Loucy (cell line): ENCODE data around the gene PLIN3.
"Not testable (repeated sequence)": the region's sequence is repeated elsewhere in the genome, so short reads cannot be mapped to it uniquely, and the experiment has no call there.

ENCODE experiments used
- H2AFZ ChIP-seq: fragments of 200-600 bp; sonication (generic); 2 replicates; pipeline ENCODE4 v1.6.0; 2016; ENCODE audit warnings: antibody characterized with exemption, mild to moderate bottlenecking, low read length, moderate library complexity
- H3F3A ChIP-seq: fragments of 200-600 bp; 2 replicates; pipeline ENCODE4 v1.6.0; 2016; ENCODE audit warnings: antibody characterized with exemption, low read depth, mild to moderate bottlenecking
- H3K27me3 ChIP-seq: fragments of 200-600 bp; sonication (generic); 2 replicates; pipeline ENCODE4 v1.6.1; 2014; ENCODE audit warnings: low read length, mild to moderate bottlenecking; ENCODE audit not compliant: insufficient read depth, poor library complexity, severe bottlenecking
- H3K36me3 ChIP-seq: fragments of 200-600 bp; sonication (generic); 2 replicates; pipeline ENCODE4 v1.6.1; 2016; ENCODE audit warnings: low read length; ENCODE audit not compliant: insufficient read depth
- H3K4me1 ChIP-seq: fragments of 200-600 bp; sonication (generic); 2 replicates; pipeline ENCODE4 v1.5.1; 2014; ENCODE audit warnings: low read length, mild to moderate bottlenecking; ENCODE audit not compliant: insufficient read depth, poor library complexity, severe bottlenecking
- H3K4me2 ChIP-seq: fragments of 200-600 bp; sonication (generic); 2 replicates; pipeline ENCODE4 v1.6.0; 2014; ENCODE audit warnings: antibody characterized with exemption, low read length, low read depth, mild to moderate bottlenecking; ENCODE audit not compliant: poor library complexity, severe bottlenecking
- H3K4me3 ChIP-seq: fragments of 200-600 bp; sonication (generic); 2 replicates; pipeline ENCODE4 v1.5.1; 2014; ENCODE audit warnings: low read length, mild to moderate bottlenecking, mixed read lengths; ENCODE audit not compliant: poor library complexity, severe bottlenecking
- H3K79me2 ChIP-seq: fragments of 200-600 bp; sonication (generic); 2 replicates; pipeline ENCODE4 v1.6.1; 2014; ENCODE audit warnings: low read length; ENCODE audit not compliant: insufficient read depth
- H3K9ac ChIP-seq: fragments of 200-600 bp; sonication (generic); 2 replicates; pipeline ENCODE4 v1.6.0; 2014; ENCODE audit warnings: mild to moderate bottlenecking, low read depth, low read length, moderate library complexity; ENCODE audit not compliant: poor library complexity, severe bottlenecking
- H3K9me2 ChIP-seq: fragments of 200-600 bp; sonication (generic); replicated peaks from 2 replicates; pipeline ENCODE4 v1.6.1; 2016; ENCODE audit warnings: low read depth, low read length, mixed read lengths
- H3K9me3 ChIP-seq: fragments of 200-600 bp; sonication (generic); 2 replicates; pipeline ENCODE4 v1.6.1; 2014; ENCODE audit warnings: mild to moderate bottlenecking, antibody characterized with exemption, low read length, low read depth; ENCODE audit not compliant: insufficient read depth
- H4K20me1 ChIP-seq: fragments of 200-600 bp; sonication (generic); 2 replicates; pipeline ENCODE4 v1.6.0; 2014; ENCODE audit warnings: antibody characterized with exemption, low read length, mild to moderate bottlenecking; ENCODE audit not compliant: insufficient read depth, poor library complexity, severe bottlenecking
- EZH2phosphoT487 ChIP-seq: fragments of 200-600 bp; IDR thresholded peaks from 2 replicates; pipeline ENCODE4 v1.6.1; 2018; ENCODE audit warnings: antibody characterized with exemption, mild to moderate bottlenecking, moderate library complexity, borderline replicate concordance
- TF ChIP-seq, protein P1 (sequence below): fragments of 200-600 bp; sonication (generic); conservative IDR thresholded peaks from 2 replicates; pipeline ENCODE4 v1.5.1; 2014; ENCODE audit warnings: mild to moderate bottlenecking, antibody characterized with exemption, low read length

PLIN3 gene

GRCh38 chr19:4904481-4904880 is 37.0 kb upstream of the PLIN3 start:
- Histone ChIP-seq H3F3A (no peaks in the 10 kb centered on the region), H3K4me1 (peaks cover 10% of the 10 kb centered on the region), H3K9ac (no peak overlapping the region), H3K4me2 (no peak overlapping the region), H2AFZ (no peak overlapping the region), H3K79me2 (peaks cover 10% of the 10 kb centered on the region; the same call in 1 of the 2 replicates), H3K4me3 (no peak overlapping the region), H3K27me3 (no peaks in the 10 kb centered on the region), H4K20me1 (no peaks in the 10 kb centered on the region), H3K9me2 (no peaks in the 10 kb centered on the region), H3K9me3 (no peaks in the 10 kb centered on the region), H3K36me3 (no peaks in the 10 kb centered on the region)
- no peak for TF ChIP-seq EZH2phosphoT487
- TF ChIP-seq, protein P1, sequence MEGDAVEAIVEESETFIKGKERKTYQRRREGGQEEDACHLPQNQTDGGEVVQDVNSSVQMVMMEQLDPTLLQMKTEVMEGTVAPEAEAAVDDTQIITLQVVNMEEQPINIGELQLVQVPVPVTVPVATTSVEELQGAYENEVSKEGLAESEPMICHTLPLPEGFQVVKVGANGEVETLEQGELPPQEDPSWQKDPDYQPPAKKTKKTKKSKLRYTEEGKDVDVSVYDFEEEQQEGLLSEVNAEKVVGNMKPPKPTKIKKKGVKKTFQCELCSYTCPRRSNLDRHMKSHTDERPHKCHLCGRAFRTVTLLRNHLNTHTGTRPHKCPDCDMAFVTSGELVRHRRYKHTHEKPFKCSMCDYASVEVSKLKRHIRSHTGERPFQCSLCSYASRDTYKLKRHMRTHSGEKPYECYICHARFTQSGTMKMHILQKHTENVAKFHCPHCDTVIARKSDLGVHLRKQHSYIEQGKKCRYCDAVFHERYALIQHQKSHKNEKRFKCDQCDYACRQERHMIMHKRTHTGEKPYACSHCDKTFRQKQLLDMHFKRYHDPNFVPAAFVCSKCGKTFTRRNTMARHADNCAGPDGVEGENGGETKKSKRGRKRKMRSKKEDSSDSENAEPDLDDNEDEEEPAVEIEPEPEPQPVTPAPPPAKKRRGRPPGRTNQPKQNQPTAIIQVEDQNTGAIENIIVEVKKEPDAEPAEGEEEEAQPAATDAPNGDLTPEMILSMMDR, result no peak

GRCh38 chr19:4902796-4903195 is 35.3 kb upstream of the PLIN3 start, which contains the start of gene ARRDC5:
TSS of gene ARRDC5 (minus strand) at chr19:4902896. CDS start at chr19:4902825, 71 bp downstream.
- no peaks in the 10 kb centered on the region for H3K9me3 ChIP-seq
- H3K4me2 ChIP-seq, result no peak within 1 kb of the TSS
- H3F3A ChIP-seq, result no peaks in the 10 kb centered on the region
- H3K27me3 ChIP-seq, result no peaks in the 10 kb centered on the region
- no peaks in the 10 kb centered on the region for H3K79me2 ChIP-seq
- H2AFZ ChIP-seq, result no peak within 1 kb of the TSS
- H3K4me3 ChIP-seq, result no peak within 1 kb of the TSS
- TF ChIP-seq, protein P1, result no peak
- no peak for TF ChIP-seq EZH2phosphoT487
- H3K36me3 ChIP-seq, result no peaks in the 10 kb centered on the region
- no peaks in the 10 kb centered on the region for H3K9me2 ChIP-seq
- no peaks in the 10 kb centered on the region for H4K20me1 ChIP-seq
- no peaks in the 10 kb centered on the region for H3K4me1 ChIP-seq
- H3K9ac ChIP-seq, result no peak within 1 kb of the TSS

GRCh38 chr19:4900879-4901278 is 33.4 kb upstream of the PLIN3 start:
- H3K27me3 ChIP-seq, H3K4me1 ChIP-seq, H3K9me3 ChIP-seq, H4K20me1 ChIP-seq, H3K4me2 ChIP-seq, H3K36me3 ChIP-seq, H2AFZ ChIP-seq, H3K4me3 ChIP-seq, H3K79me2 ChIP-seq, H3K9ac ChIP-seq, H3K9me2 ChIP-seq, H3F3A ChIP-seq: not testable (repeated sequence)

- no peaks in the 10 kb centered on the region for H3F3A ChIP-seq
- H3K4me3 ChIP-seq, result no peak overlapping the region
- no peaks in the 10 kb centered on the region for H3K36me3 ChIP-seq
- no peak overlapping the region for H3K4me2 ChIP-seq
- H3K9me3 ChIP-seq, result no peaks in the 10 kb centered on the region
- no peaks in the 10 kb centered on the region for H3K79me2 ChIP-seq
- no peak overlapping the region for H3K9ac ChIP-seq
- TF ChIP-seq, protein P1, result no peak
- no peak for TF ChIP-seq EZH2phosphoT487
- H2AFZ ChIP-seq, result no peak overlapping the region
- H4K20me1 ChIP-seq, result no peaks in the 10 kb centered on the region
- H3K27me3 ChIP-seq, result no peaks in the 10 kb centered on the region
- H3K9me2 ChIP-seq, result no peaks in the 10 kb centered on the region
- H3K4me1 ChIP-seq, result no peaks in the 10 kb centered on the region
These were observed 29.7 kb upstream of the PLIN3 start for GRCh38 chr19:4897146-4897545.
